Esophagus muscularis mucosa (tissue), 3 donors: ENCODE data around the gene HSDL2.

ENCODE experiments used
- CTCF ChIP-seq, 3 experiments: fragments of 200-600 bp in 2 of 3; fragments of 450-650 bp in 1 of 3; sonication (generic) in 2 of 3; IDR thresholded peaks; one replicate each; pipeline ENCODE4 v1.5.1; 2017 to 2019; ENCODE audit warnings: antibody characterized with exemption in 3 of 3, mild to moderate bottlenecking in 2 of 3, moderate library complexity in 1 of 3
- POLR2A ChIP-seq: fragments of 450-650 bp; IDR thresholded peaks from one replicate; pipeline ENCODE4 v1.6.1; 2017; ENCODE audit warnings: antibody characterized with exemption, moderate library complexity, mild to moderate bottlenecking, low read depth

GRCh38 chr9:112487799-112488340 lies 108.0 kb downstream of the HSDL2 start:
- no peak for TF ChIP-seq CTCF (IDR thresholded peaks at IDR 0.05)
- no peak for TF ChIP-seq POLR2A
